ENCODE results near the gene HAX1.
"Not testable (repeated sequence)": the region's sequence is repeated elsewhere in the genome, so short reads cannot be mapped to it uniquely, and the experiment has no call there.

HAX1 gene

GRCh38 chr1:154304664-154305337 is 32.4 kb downstream of the HAX1 start:
- no peak overlapping the region for H3K27ac ChIP-seq (ENCODE audit: extremely low read depth, low read depth, low read length)
- no peak overlapping the region for H3K4me3 ChIP-seq (ENCODE audit: low read depth, low read length)
- CTCF ChIA-PET: interaction anchor here (0.5 to 1.1 kb wide), 3 partner anchors 12 to 242 kb away, joined by 3 read pairs; no protein-coding TSS in a partner anchor
- H3K36me3 ChIP-seq (ENCODE audit: control insufficient read depth in 2 of 2, insufficient read depth in 1 of 2, low read length in 2 of 2): no peaks in the 10 kb centered on the region
- peak; percentile 61; the same call in 1 of the 2 replicates for TF ChIP-seq ZFP69B (tag by site-specific recombination; IDR thresholded peaks at IDR 0.05)
- TF ChIP-seq ZNF692 (tag by site-specific recombination; IDR thresholded peaks at IDR 0.05): 0 out of 2 replicates have a peak, but pooled peaks have one; percentile 21
- no peak for TF ChIP-seq ZBTB7A (tag by site-specific recombination; IDR thresholded peaks at IDR 0.05; ENCODE audit: low read depth)
- POLR2A ChIA-PET: interaction anchor here (0.6 kb wide), 1 partner anchor 64 kb away, joined by 5 read pairs; no protein-coding TSS in a partner anchor
- no peaks in the 10 kb centered on the region for H3K4me1 ChIP-seq (ENCODE audit: control insufficient read depth, insufficient read depth, low read length)
- H3K9me3 ChIP-seq (ENCODE audit: control insufficient read depth, insufficient read depth, low read depth, low read length): no peaks in the 10 kb centered on the region

GRCh38 chr1:154306151-154306550 is 33.7 kb downstream of the HAX1 start:
- CTCF ChIA-PET: interaction anchor here (0.5 to 0.7 kb wide), 2 partner anchors 27 to 207 kb away, joined by 3 read pairs; no protein-coding TSS in a partner anchor
- no peaks in the 10 kb centered on the region for H3K9me3 ChIP-seq (ENCODE audit: control insufficient read depth, insufficient read depth, low read depth, low read length)
- no peak overlapping the region for H3K4me3 ChIP-seq (ENCODE audit: low read depth, low read length)
- H3K36me3 ChIP-seq (ENCODE audit: control insufficient read depth in 2 of 2, insufficient read depth in 1 of 2, low read length in 2 of 2): no peaks in the 10 kb centered on the region
- no peak for TF ChIP-seq ZBTB7A (tag by site-specific recombination; IDR thresholded peaks at IDR 0.05; ENCODE audit: low read depth)
- H3K27ac ChIP-seq (ENCODE audit: extremely low read depth, low read depth, low read length): no peak overlapping the region
- no peaks in the 10 kb centered on the region for H3K4me1 ChIP-seq (ENCODE audit: control insufficient read depth, insufficient read depth, low read length)
- POLR2A ChIA-PET: no interaction called here

GRCh38 chr1:154307670-154308270 is 35.3 kb downstream of the HAX1 start:
- CTCF ChIA-PET; H3K4me1 ChIP-seq (ENCODE audit: control insufficient read depth, insufficient read depth, low read length); H3K4me3 ChIP-seq (ENCODE audit: low read depth, low read length); H3K9me3 ChIP-seq (ENCODE audit: control insufficient read depth, insufficient read depth, low read depth, low read length); POLR2A ChIA-PET; H3K36me3 ChIP-seq (ENCODE audit: control insufficient read depth in 2 of 2, insufficient read depth in 1 of 2, low read length in 2 of 2); H3K27ac ChIP-seq (ENCODE audit: extremely low read depth, low read depth, low read length): not testable (repeated sequence)

- H3K36me3 ChIP-seq (ENCODE audit: control insufficient read depth in 2 of 2, insufficient read depth in 1 of 2, low read length in 2 of 2); H3K4me3 ChIP-seq (ENCODE audit: low read depth, low read length); H3K27ac ChIP-seq (ENCODE audit: extremely low read depth, low read depth, low read length); POLR2A ChIA-PET; H3K4me1 ChIP-seq (ENCODE audit: control insufficient read depth, insufficient read depth, low read length); H3K9me3 ChIP-seq (ENCODE audit: control insufficient read depth, insufficient read depth, low read depth, low read length): not testable (repeated sequence)
- CTCF ChIA-PET: interaction anchor here (0.6 to 0.7 kb wide), 2 partner anchors 13 to 26 kb away, joined by 3 to 4 read pairs; no protein-coding TSS in a partner anchor
- peak; percentile 53 for TF ChIP-seq SETDB1 (IDR thresholded peaks at IDR 0.05; ENCODE audit: insufficient read length, low read length)
Observed at GRCh38 chr1:154309136-154309535, 36.7 kb downstream of the HAX1 start.

GRCh38 chr1:154312229-154313065 is 40.0 kb downstream of the HAX1 start:
- H3K4me1 ChIP-seq (ENCODE audit: control insufficient read depth, insufficient read depth, low read length); POLR2A ChIA-PET; H3K9me3 ChIP-seq (ENCODE audit: control insufficient read depth, insufficient read depth, low read depth, low read length); H3K4me3 ChIP-seq (ENCODE audit: low read depth, low read length); H3K27ac ChIP-seq (ENCODE audit: extremely low read depth, low read depth, low read length); H3K36me3 ChIP-seq (ENCODE audit: control insufficient read depth in 2 of 2, insufficient read depth in 1 of 2, low read length in 2 of 2): not testable (repeated sequence)
- CTCF ChIA-PET: interaction anchor here (0.7 kb wide), 1 partner anchor 230 kb away, joined by 3 read pairs; no protein-coding TSS in a partner anchor
- TF ChIP-seq PRDM1 (tag by site-specific recombination; IDR thresholded peaks at IDR 0.05): peak; percentile 91
- peak; percentile 41; the same call in 1 of the 2 replicates for TF ChIP-seq ZNF366 (tag by site-specific recombination; conservative IDR thresholded peaks at IDR 0.05)

- Histone ChIP-seq H3K36me3 (ENCODE audit: control insufficient read depth in 2 of 2, insufficient read depth in 1 of 2, low read length in 2 of 2) (no peaks in the 10 kb centered on the region), H3K27ac (ENCODE audit: extremely low read depth, low read depth, low read length) (no peak overlapping the region), H3K4me3 (ENCODE audit: low read depth, low read length) (no peak overlapping the region), H3K4me1 (ENCODE audit: control insufficient read depth, insufficient read depth, low read length) (no peaks in the 10 kb centered on the region), H3K9me3 (ENCODE audit: control insufficient read depth, insufficient read depth, low read depth, low read length) (no peaks in the 10 kb centered on the region)
- CTCF ChIA-PET: interaction anchor here (1.2 kb wide), 2 partner anchors 36 to 42 kb away, joined by 3 read pairs; no protein-coding TSS in a partner anchor
- TF ChIP-seq KLF10 (tag by site-specific recombination; IDR thresholded peaks at IDR 0.05) (no peak), ZSCAN5A (tag by site-specific recombination; IDR thresholded peaks at IDR 0.05) (no peak)
- POLR2A ChIA-PET: no interaction called here
Observed at GRCh38 chr1:154313066-154313356, 40.6 kb downstream of the HAX1 start.

GRCh38 chr1:154314226-154314625 is 41.8 kb downstream of the HAX1 start:
- POLR2A ChIA-PET; H3K36me3 ChIP-seq (ENCODE audit: control insufficient read depth in 2 of 2, insufficient read depth in 1 of 2, low read length in 2 of 2); H3K4me1 ChIP-seq (ENCODE audit: control insufficient read depth, insufficient read depth, low read length); H3K27ac ChIP-seq (ENCODE audit: extremely low read depth, low read depth, low read length); H3K4me3 ChIP-seq (ENCODE audit: low read depth, low read length); H3K9me3 ChIP-seq (ENCODE audit: control insufficient read depth, insufficient read depth, low read depth, low read length): not testable (repeated sequence)
- CTCF ChIA-PET: interaction anchor here (0.8 to 2.3 kb wide), 4 partner anchors 10 to 43 kb away, joined by 3 to 10 read pairs (median 3); no protein-coding TSS in a partner anchor

All from HEK293 (cell line).